Heart left ventricle (tissue), 16 donors: Measurements from ENCODE around the gene MST1. TPM values are rescaled to one million over a fixed set of nuclear protein-coding genes. Genes with fewer than 3 reads are reported as not detected.
A peak's percentile ranks its signal among the peaks of the same experiment; 100 is the strongest.

Experiments used
- ATAC-seq, 4 donors: fragments of 200-7000 bp; cut with Tn5 transposase; one replicate each; pipeline ENCODE4 v1.9.1; 2020 to 2022; ENCODE audit warnings: moderate library complexity in 4 of 4, mild to moderate bottlenecking in 3 of 4, moderate number of reproducible peaks in 1 of 4
- DNase-seq, 5 donors: peaks; one replicate each; pipeline ENCODE4 v3.0.0-alpha.2; 2020
- H3K27ac ChIP-seq, 12 donors: fragments of 200-600 bp; sonication (generic) in 4 of 12; one replicate each; pipeline versions ENCODE4 v1.5.0 to v1.8.0; 2016 to 2022; ENCODE audit warnings: mild to moderate bottlenecking in 2 of 12
- H3K27me3 ChIP-seq, 9 donors: fragments of 200-600 bp; sonication (generic) in 2 of 9; one replicate each; pipeline versions ENCODE4 v1.5.1 to v1.8.0; 2016 to 2022; ENCODE audit warnings: mild to moderate bottlenecking in 3 of 9
- H3K36me3 ChIP-seq, 9 donors: fragments of 200-600 bp; sonication (generic) in 2 of 9; one replicate each; pipeline versions ENCODE4 v1.5.0 to v1.8.0; 2018 to 2022; ENCODE audit warnings: mild to moderate bottlenecking in 2 of 9
- H3K4me1 ChIP-seq, 12 donors: fragments of 200-600 bp; sonication (generic) in 4 of 12; one replicate each; pipeline versions ENCODE4 v1.5.0 to v1.8.0; 2016 to 2022; ENCODE audit warnings: mild to moderate bottlenecking in 3 of 12
- H3K4me3 ChIP-seq, 12 donors: fragments of 200-600 bp; sonication (generic) in 4 of 12; one replicate each; pipeline versions ENCODE4 v1.5.0 to v1.8.0; 2017 to 2022; ENCODE audit warnings: mild to moderate bottlenecking in 9 of 12, moderate library complexity in 4 of 12
- H3K9me3 ChIP-seq, 12 donors: fragments of 200-600 bp; sonication (generic) in 4 of 12; one replicate each; pipeline versions ENCODE4 v1.5.0 to v1.8.0; 2016 to 2022; ENCODE audit warnings: mild to moderate bottlenecking in 1 of 12
- CTCF ChIP-seq, 12 donors: fragments of 200-600 bp; sonication (generic) in 4 of 12; IDR thresholded peaks; one replicate each; pipeline versions ENCODE4 v1.5.0 to v1.8.0; 2018 to 2022; ENCODE audit warnings: antibody characterized with exemption in 12 of 12, mild to moderate bottlenecking in 5 of 12
- POLR2A ChIP-seq, 2 donors: fragments of 450-650 bp; IDR thresholded peaks; one replicate each; pipeline ENCODE4 v1.6.1; 2017; ENCODE audit warnings: antibody characterized with exemption in 2 of 2, mild to moderate bottlenecking in 2 of 2, moderate library complexity in 2 of 2
- WGBS, 4 donors: extraction: QIAGEN DNeasy Blood & Tissue Kit in 2 of 4; methylation state at CpG; one replicate each; pipeline versions ENCODE4 v1.1.5 to v1.1.7; 2013 to 2018; 5-methylcytosine and 5-hydroxymethylcytosine counted together
- intact Hi-C, 10 donors: fragments of 100-400 bp; cut with DNase I; formaldehyde crosslinking; loops; one replicate each; pipeline versions ENCODE4 v1.11.1 to v1.14.2; 2022
- polyA plus RNA-seq, 2 donors: library from polyadenylated mRNA; stranded (reverse); fragments of 200-250 nt; gene quantifications; one replicate each; pipeline ENCODE4 v1.2.3, GENCODE V29; 2013
- total RNA-seq, 9 donors: library from RNA; depleted of rRNA in 2 of 9; stranded (reverse); fragments of >200 nt in 2 of 9; fragmentation: NEBNext Ultra II Directional in 3 of 9; extraction: Animal tissue kit (Norgen Biotek cat#: 25700) in 3 of 9; gene quantifications; one replicate each; pipeline versions ENCODE4 v1.1.0 to v1.2.4, GENCODE V29; 2016 to 2023
- donor health status: ischemic (EF 13 %, LVEDD 7.1; RV severe dilation, severe dysfunction).
- donor health status: healthy with polysubstance abuse.
- donor health status: DM: no; HTN: yes; CAD: no.
- donor health status: DM: no; HTN: no; CAD: no.
- donor health status: ischemic (EF 25% LVEDD 6.9; RV normal size, moderate dysfunction).
- donor health status: ischemic (EF 25% LVEDD 5.7; RV mildly dilated, moderate dysfunction).
- donor health status: healthy.
- donor health status: DM: yes; HTN: yes; CAD: no.
- donor health status: ischemic (EF 35%, LVEDD 5.7; RV mildly dilated, moderate dysfunction).
- donor health status: nonischemic (EF 11% LVEDD 7.7; RV severe dilation, severe dysfunction).
- donor health status: DM: yes; HTN: yes; CAD: no.
- donor health status: PGD.
- donor health status: ischemic (EF 29% LVEDD 5.4; RV normal size, mild dysfunction).
- donor health status: nonischemic (EF 23%, LVEDD 6.1; RV moderate dilation, normal function).

The MST1 gene
- total and polyA plus RNA-seq, 11 donors = 1.8 to 29.4 (median 3.2) TPM

GRCh38 chr3:49671291-49672288 lies 17.7 kb downstream of the MST1 start:
- ATAC-seq (peak in 3 of 4 donors; percentile 6 to 18 (median 14)), DNase-seq (peak in 4 of 5 donors; percentile 63 to 70 (median 64))
- Histone ChIP-seq H3K27ac (no peak overlapping the region), H3K36me3 (peaks cover 0 to 10% (median 8%) of the 10 kb centered on the region in 9 donors), H3K4me3 (no peak overlapping the region), H3K27me3 (no peaks in the 10 kb centered on the region), H3K9me3 (no peaks in the 10 kb centered on the region), H3K4me1 (peaks cover 0 to 28% (median 14%) of the 10 kb centered on the region in 12 donors)
- intact Hi-C loops = loop anchor here (1.0 to 10.0 kb wide), 4 partner anchors 132 to 537 kb away; partner anchors contain the start of genes DAG1 (in 1 of the 10) and LAMB2 (in 1 of the 10)
- 36 to 42% (median 38%) methylated on average over 11 of the region's 11 CpGs for WGBS, 4 donors
- TF ChIP-seq POLR2A (IDR thresholded peaks at IDR 0.05) = no peak
- TF ChIP-seq CTCF (IDR thresholded peaks at IDR 0.05) = peak; percentile 72 to 87 (median 76)

DNA sequence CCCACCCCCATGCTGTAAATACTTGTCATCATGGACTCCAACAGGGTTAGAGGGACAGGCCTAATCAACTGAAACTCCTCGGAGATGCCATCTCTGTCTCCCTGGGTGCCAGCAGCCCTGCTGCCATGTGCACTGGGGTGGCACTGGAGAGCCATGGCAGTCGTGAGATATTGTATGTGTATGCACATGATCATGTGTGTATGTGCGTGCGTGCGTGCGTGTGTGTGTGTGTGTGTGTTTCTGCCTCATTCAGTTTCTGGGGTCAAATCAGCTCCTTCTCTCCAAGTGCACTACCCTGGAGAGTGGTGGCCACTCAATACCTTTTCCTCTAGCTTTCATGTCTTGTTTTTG lies 18.4 kb downstream of the MST1 start:
- DNase-seq (no peak), ATAC-seq (no peak)
- H3K36me3 ChIP-seq = peaks cover 0 to 3% (median 2%) of the 10 kb centered on the region in 9 donors
- no peak overlapping the region for H3K4me3 ChIP-seq
- peaks cover 0 to 31% (median 14%) of the 10 kb centered on the region in 12 donors for H3K4me1 ChIP-seq
- intact Hi-C loops = loop anchor here in 9 of 10 donors (1.0 to 10.0 kb wide), 4 partner anchors 132 to 536 kb away; partner anchors contain the start of genes DAG1 (in 1 of the 9) and LAMB2 (in 1 of the 9)
- WGBS, 4 donors = 56 to 76% (median 70%) methylated on average over 6 of the region's 6 CpGs
- H3K27me3 ChIP-seq = no peaks in the 10 kb centered on the region
- no peak for TF ChIP-seq POLR2A (IDR thresholded peaks at IDR 0.05)
- TF ChIP-seq CTCF (IDR thresholded peaks at IDR 0.05) = no peak
- H3K9me3 ChIP-seq = no peaks in the 10 kb centered on the region
- no peak overlapping the region for H3K27ac ChIP-seq

- intact Hi-C loops = no loop called here
- Histone ChIP-seq H3K36me3 (no peaks in the 10 kb centered on the region), H3K27ac (no peak overlapping the region), H3K27me3 (no peaks in the 10 kb centered on the region), H3K4me3 (no peak overlapping the region), H3K4me1 (peaks cover 0 to 24% (median 6%) of the 10 kb centered on the region in 12 donors), H3K9me3 (no peaks in the 10 kb centered on the region)
- 75 to 91% (median 86%) methylated on average over 3 of the region's 3 CpGs for WGBS, 4 donors
- TF ChIP-seq POLR2A (IDR thresholded peaks at IDR 0.05) (no peak), CTCF (IDR thresholded peaks at IDR 0.05) (no peak)
- DNase-seq = no peak
- no peak for ATAC-seq
These were observed 19.9 kb downstream of the MST1 start for GRCh38 chr3:49669352-49669751.

- Histone ChIP-seq H3K9me3 (no peaks in the 10 kb centered on the region), H3K36me3 (no peaks in the 10 kb centered on the region), H3K27me3 (no peaks in the 10 kb centered on the region), H3K27ac (no peak overlapping the region), H3K4me1 (peaks cover 0 to 23% (median 6%) of the 10 kb centered on the region in 12 donors), H3K4me3 (no peak overlapping the region)
- 79 to 95% (median 86%) methylated on average over 5 of the region's 5 CpGs for WGBS, 4 donors
- no peak for ATAC-seq
- DNase-seq = no peak
- intact Hi-C loops = no loop called here
- TF ChIP-seq POLR2A (IDR thresholded peaks at IDR 0.05) (no peak), CTCF (IDR thresholded peaks at IDR 0.05) (no peak)
These were observed 20.4 kb downstream of the MST1 start for GRCh38 chr3:49668861-49669260.
